Measurements from ENCODE around the gene CCL23. TPM values are rescaled to one million over a fixed set of nuclear protein-coding genes. Genes with fewer than 3 reads are reported as not detected.

The CCL23 gene
- total RNA-seq, 4 donors from 2014 or later: not detected

DNA sequence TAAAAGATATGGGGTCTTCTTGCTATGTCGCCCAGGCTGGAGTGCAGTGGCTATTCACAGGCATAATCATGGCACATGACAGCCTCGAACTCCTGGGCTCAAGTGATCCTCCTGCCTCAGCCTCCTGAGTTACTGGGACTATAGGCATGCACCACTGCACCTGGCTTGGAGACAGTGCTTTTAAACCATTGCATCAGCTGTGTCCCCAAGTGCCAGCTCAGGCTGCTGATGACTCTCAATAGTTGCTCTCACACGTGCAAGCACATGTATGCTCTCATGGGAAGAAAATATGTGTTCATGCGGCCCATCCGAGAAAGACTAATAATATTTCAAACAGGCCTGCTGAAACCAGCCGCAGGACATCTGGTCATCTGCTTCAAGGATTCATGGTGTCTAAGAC is 45.2 kb downstream of the CCL23 start:
- intact Hi-C loops (cut with DNase I; ENCODE audit: low total_unique reads): loop anchor here (5.0 to 10.0 kb wide), 2 partner anchors 100 to 172 kb away; no protein-coding TSS in a partner anchor

DNA sequence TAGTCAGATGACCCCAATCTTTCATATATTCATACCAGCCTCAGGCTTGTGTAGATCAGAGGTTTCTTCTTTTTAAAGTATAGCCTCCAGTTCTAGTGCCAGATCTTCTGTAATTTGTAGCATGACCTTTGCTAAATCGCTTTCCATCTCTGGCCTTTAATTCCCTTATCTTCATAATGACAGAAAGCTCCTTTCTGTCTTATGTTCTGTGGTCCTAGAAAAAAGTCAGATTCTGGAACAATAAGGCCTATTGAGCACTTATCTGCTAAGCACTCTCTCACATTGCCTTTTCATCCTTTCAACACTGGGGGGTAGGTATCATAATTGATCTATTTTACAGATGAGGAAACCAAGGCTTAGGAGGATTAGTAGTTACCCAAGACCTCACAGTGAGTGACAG is 45.7 kb downstream of the CCL23 start:
- H3K27me3 ChIP-seq: no peaks in the 10 kb centered on the region
- in situ Hi-C loops (cut with MboI; ENCODE audit: low sequenced_read_pairs in 4 of 4) (loop anchor here (5.0 to 25.0 kb wide), 6 partner anchors 110 to 515 kb away; partner anchors contain the start of genes ZNHIT3 (in 3 of the 4) and HEATR9 (in 1 of the 4)), intact Hi-C loops (cut with DNase I; ENCODE audit: low total_unique reads) (loop anchor here (5.0 to 10.0 kb wide), 2 partner anchors 100 to 173 kb away; no protein-coding TSS in a partner anchor)
- TF ChIP-seq, protein P1, sequence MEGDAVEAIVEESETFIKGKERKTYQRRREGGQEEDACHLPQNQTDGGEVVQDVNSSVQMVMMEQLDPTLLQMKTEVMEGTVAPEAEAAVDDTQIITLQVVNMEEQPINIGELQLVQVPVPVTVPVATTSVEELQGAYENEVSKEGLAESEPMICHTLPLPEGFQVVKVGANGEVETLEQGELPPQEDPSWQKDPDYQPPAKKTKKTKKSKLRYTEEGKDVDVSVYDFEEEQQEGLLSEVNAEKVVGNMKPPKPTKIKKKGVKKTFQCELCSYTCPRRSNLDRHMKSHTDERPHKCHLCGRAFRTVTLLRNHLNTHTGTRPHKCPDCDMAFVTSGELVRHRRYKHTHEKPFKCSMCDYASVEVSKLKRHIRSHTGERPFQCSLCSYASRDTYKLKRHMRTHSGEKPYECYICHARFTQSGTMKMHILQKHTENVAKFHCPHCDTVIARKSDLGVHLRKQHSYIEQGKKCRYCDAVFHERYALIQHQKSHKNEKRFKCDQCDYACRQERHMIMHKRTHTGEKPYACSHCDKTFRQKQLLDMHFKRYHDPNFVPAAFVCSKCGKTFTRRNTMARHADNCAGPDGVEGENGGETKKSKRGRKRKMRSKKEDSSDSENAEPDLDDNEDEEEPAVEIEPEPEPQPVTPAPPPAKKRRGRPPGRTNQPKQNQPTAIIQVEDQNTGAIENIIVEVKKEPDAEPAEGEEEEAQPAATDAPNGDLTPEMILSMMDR (IDR thresholded peaks at IDR 0.05 in 4 of 5, conservative IDR thresholded peaks at IDR 0.05 in 1 of 5): no peak
- DNase-seq (no peak), ATAC-seq (no peak)
- H3K27ac ChIP-seq: peak overlapping the region in 2 of 4 donors; percentile 4 to 40
- H3K4me3 ChIP-seq: no peak overlapping the region
- H3K36me3 ChIP-seq: no peaks in the 10 kb centered on the region
- no peaks in the 10 kb centered on the region for H3K9me3 ChIP-seq
- H3K4me1 ChIP-seq: peaks cover 0 to 13% of the 10 kb centered on the region in 2 donors

More for the DNA sequence above, 45.2 kb downstream of the CCL23 start:
- Histone ChIP-seq H3K36me3 (no peaks in the 10 kb centered on the region), H3K9me3 (no peaks in the 10 kb centered on the region), H3K4me3 (no peak overlapping the region), H3K27ac (peak overlapping the region in 3 of 4 donors; percentile 25 to 66 (median 58)), H3K27me3 (no peaks in the 10 kb centered on the region), H3K4me1 (peaks cover 0 to 13% of the 10 kb centered on the region in 2 donors)
- TF ChIP-seq, protein P1 (IDR thresholded peaks at IDR 0.05 in 4 of 5, conservative IDR thresholded peaks at IDR 0.05 in 1 of 5): no peak
- no peak for TF ChIP-seq POLR2A (IDR thresholded peaks at IDR 0.05)
- DNase-seq (no peak), ATAC-seq (no peak)
- in situ Hi-C loops (cut with MboI; ENCODE audit: low sequenced_read_pairs in 4 of 4): loop anchor here (5.0 to 25.0 kb wide), 6 partner anchors 110 to 515 kb away; partner anchors contain the start of genes ZNHIT3 (in 3 of the 4) and HEATR9 (in 1 of the 4)

DNA sequence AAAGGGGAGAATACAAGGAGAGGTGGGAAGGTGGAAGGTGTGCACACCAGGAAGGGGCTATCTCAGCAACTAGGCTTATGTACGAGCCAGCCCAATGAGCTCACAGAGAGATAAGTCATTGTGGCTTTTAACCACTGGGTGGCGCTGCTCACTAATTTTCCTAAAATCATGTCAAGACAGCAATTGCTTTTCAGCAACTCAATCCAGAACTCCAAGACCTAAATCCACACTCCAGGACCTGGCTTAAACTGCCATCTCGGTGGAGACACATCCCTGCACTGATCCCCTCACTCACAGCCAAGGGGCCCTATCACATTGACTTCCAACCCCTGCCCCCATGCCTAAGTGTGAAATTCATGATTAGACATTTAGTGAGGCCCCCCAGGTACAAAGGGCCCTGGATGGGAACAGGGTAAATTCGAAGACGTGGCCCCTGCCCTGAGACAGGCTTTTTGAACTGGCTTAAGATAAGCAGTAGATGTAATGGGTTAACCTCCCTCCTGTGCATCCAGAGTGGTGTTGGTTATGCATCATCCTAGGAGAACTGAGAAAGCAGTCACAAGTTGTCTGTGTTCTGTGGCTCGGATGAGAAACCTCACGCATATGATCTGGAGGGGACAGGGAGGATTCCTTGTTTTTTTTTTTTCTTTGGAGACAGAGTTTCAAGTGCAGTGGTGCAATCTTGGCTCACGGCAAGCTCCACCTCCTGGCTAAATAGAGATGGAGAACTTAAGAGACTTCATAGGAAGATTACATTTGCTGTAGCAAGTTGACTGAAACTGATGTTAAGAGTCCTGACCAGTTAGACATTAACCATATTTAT is 48.0 kb downstream of the CCL23 start:
- no peak overlapping the region for H3K27ac ChIP-seq
- peaks cover 0 to 13% of the 10 kb centered on the region in 2 donors for H3K4me1 ChIP-seq
- H3K4me3 ChIP-seq: no peak overlapping the region
- H3K9me3 ChIP-seq: no peaks in the 10 kb centered on the region
- H3K36me3 ChIP-seq: no peaks in the 10 kb centered on the region
- in situ Hi-C loops (cut with MboI; ENCODE audit: low sequenced_read_pairs in 4 of 4) (loop anchor here (5.0 to 25.0 kb wide), 6 partner anchors 107 to 518 kb away; partner anchors contain the start of genes ZNHIT3 (in 3 of the 4) and HEATR9 (in 1 of the 4)), intact Hi-C loops (cut with DNase I; ENCODE audit: low total_unique reads) (loop anchor here (1.0 to 10.0 kb wide), 3 partner anchors 103 to 514 kb away; no protein-coding TSS in a partner anchor)
- H3K27me3 ChIP-seq: no peaks in the 10 kb centered on the region
- peak; percentile 31 to 49 for DNase-seq
- TF ChIP-seq, protein P1 (IDR thresholded peaks at IDR 0.05 in 4 of 5, conservative IDR thresholded peaks at IDR 0.05 in 1 of 5): peak; percentile 20 to 78 (median 74)
- TF ChIP-seq POLR2A (IDR thresholded peaks at IDR 0.05): no peak
- ATAC-seq: peak; percentile 54 to 58

DNA sequence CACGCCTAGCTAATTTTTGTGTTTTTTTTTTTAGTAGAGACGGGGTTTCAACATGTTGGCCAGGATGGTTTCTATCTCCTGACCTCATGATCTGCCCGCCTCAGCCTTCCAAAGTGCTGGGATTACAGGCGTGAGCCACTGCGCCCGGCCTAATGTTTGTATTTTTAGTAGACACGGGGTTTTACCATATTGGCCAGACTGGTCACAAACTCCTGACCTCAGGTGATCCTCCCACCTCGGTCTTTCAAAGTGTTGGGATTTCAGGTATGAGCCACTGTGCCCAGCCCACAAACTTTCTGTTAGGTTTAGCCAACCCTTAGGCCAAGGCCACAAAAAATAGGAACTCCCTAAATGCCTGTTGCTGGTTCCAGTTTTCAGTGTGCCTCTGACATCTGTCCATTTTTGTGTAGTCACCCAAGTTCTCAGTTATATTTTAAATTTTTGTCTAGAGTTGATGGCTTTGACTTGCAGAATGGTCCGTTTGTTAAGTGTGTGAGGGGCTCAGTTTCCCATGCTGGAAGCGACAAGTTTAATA is 49.2 kb downstream of the CCL23 start:
- ATAC-seq (no peak), DNase-seq (no peak)
- Histone ChIP-seq H3K4me1 (peaks cover 0 to 13% of the 10 kb centered on the region in 2 donors), H3K9me3 (no peaks in the 10 kb centered on the region), H3K36me3 (no peaks in the 10 kb centered on the region), H3K27ac (no peak overlapping the region), H3K4me3 (no peak overlapping the region), H3K27me3 (no peaks in the 10 kb centered on the region)
- in situ Hi-C loops (cut with MboI; ENCODE audit: low sequenced_read_pairs in 4 of 4) (loop anchor here in 2 of 4 donors (10.0 to 25.0 kb wide), 3 partner anchors 106 to 519 kb away; partner anchors contain the start of genes ZNHIT3 (in 2 of the 2) and HEATR9 (in 1 of the 2)), intact Hi-C loops (cut with DNase I; ENCODE audit: low total_unique reads) (loop anchor here (1.0 kb wide), 1 partner anchor 515 kb away; no protein-coding TSS in a partner anchor)
- TF ChIP-seq POLR2A (IDR thresholded peaks at IDR 0.05): no peak
- TF ChIP-seq, protein P1 (IDR thresholded peaks at IDR 0.05 in 4 of 5, conservative IDR thresholded peaks at IDR 0.05 in 1 of 5): no peak
